ENCODE results near the gene IGSF21. TPM values are rescaled to one million over a fixed set of nuclear protein-coding genes. Genes with fewer than 3 reads are reported as not detected.

The IGSF21 gene
- total and polyA plus RNA-seq, 2 donors from 2014 or later, result 1.4 to 6.6 TPM

GRCh38 chr1:18261891-18262290 is 154.3 kb downstream of the IGSF21 start:
- H3K27ac ChIP-seq (ENCODE audit: low read depth in 2 of 2, low read length in 2 of 2), result no peak overlapping the region
- H3K36me3 ChIP-seq (ENCODE audit: control insufficient read depth in 2 of 3, insufficient read depth in 3 of 3, low read length in 3 of 3), result no peaks in the 10 kb centered on the region

GRCh38 chr1:18262726-18263125 is 155.1 kb downstream of the IGSF21 start:
- H3K4me1 ChIP-seq (ENCODE audit: control insufficient read depth in 2 of 3, insufficient read depth in 2 of 3, low read depth in 1 of 3, low read length in 3 of 3), result no peaks in the 10 kb centered on the region
- peaks cover 3% of the 10 kb centered on the region for H3K27me3 ChIP-seq (ENCODE audit: control insufficient read depth, insufficient read depth, low read length)
- DNase-seq, result peak in 1 of 5 donors; percentile 29
- intact Hi-C loops (cut with DNase I), result no loop called here
- no peak overlapping the region for H3K27ac ChIP-seq (ENCODE audit: low read depth in 2 of 2, low read length in 2 of 2)
- no peaks in the 10 kb centered on the region for H3K36me3 ChIP-seq (ENCODE audit: control insufficient read depth in 2 of 3, insufficient read depth in 3 of 3, low read length in 3 of 3)
- no peak overlapping the region for H3K9ac ChIP-seq (ENCODE audit: low read length in 3 of 3)
- no peak overlapping the region for H3K4me3 ChIP-seq (ENCODE audit: low read length in 3 of 3)
- TF ChIP-seq CTCF (IDR thresholded peaks at IDR 0.05; ENCODE audit: borderline replicate concordance, extremely low read depth, insufficient read depth), result no peak
- no peaks in the 10 kb centered on the region for H3K9me3 ChIP-seq (ENCODE audit: control insufficient read depth in 2 of 3, insufficient read depth in 1 of 3, low read length in 3 of 3)
- FAIRE-seq, result no peak

More at GRCh38 chr1:18261891-18262290, 154.3 kb downstream of the IGSF21 start:
- DNase-seq (peak in 1 of 5 donors; percentile 13), FAIRE-seq (no peak)
- TF ChIP-seq CTCF (IDR thresholded peaks at IDR 0.05; ENCODE audit: borderline replicate concordance, extremely low read depth, insufficient read depth), result no peak
- H3K9me3 ChIP-seq (ENCODE audit: control insufficient read depth in 2 of 3, insufficient read depth in 1 of 3, low read length in 3 of 3), result no peaks in the 10 kb centered on the region
- H3K4me1 ChIP-seq (ENCODE audit: control insufficient read depth in 2 of 3, insufficient read depth in 2 of 3, low read depth in 1 of 3, low read length in 3 of 3), result no peaks in the 10 kb centered on the region
- no peak overlapping the region for H3K9ac ChIP-seq (ENCODE audit: low read length in 3 of 3)
- peaks cover 3% of the 10 kb centered on the region for H3K27me3 ChIP-seq (ENCODE audit: control insufficient read depth, insufficient read depth, low read length)
- intact Hi-C loops (cut with DNase I), result no loop called here
- no peak overlapping the region for H3K4me3 ChIP-seq (ENCODE audit: low read length in 3 of 3)

- Histone ChIP-seq H3K9ac (ENCODE audit: low read length in 3 of 3) (no peak overlapping the region), H3K4me1 (ENCODE audit: control insufficient read depth in 2 of 3, insufficient read depth in 2 of 3, low read depth in 1 of 3, low read length in 3 of 3) (no peaks in the 10 kb centered on the region), H3K27ac (ENCODE audit: low read depth in 2 of 2, low read length in 2 of 2) (no peak overlapping the region), H3K4me3 (ENCODE audit: low read length in 3 of 3) (no peak overlapping the region), H3K27me3 (ENCODE audit: control insufficient read depth, insufficient read depth, low read length) (peaks cover 3% of the 10 kb centered on the region), H3K36me3 (ENCODE audit: control insufficient read depth in 2 of 3, insufficient read depth in 3 of 3, low read length in 3 of 3) (no peaks in the 10 kb centered on the region), H3K9me3 (ENCODE audit: control insufficient read depth in 2 of 3, insufficient read depth in 1 of 3, low read length in 3 of 3) (no peaks in the 10 kb centered on the region)
- DNase-seq (peak in 1 of 5 donors; percentile 15), FAIRE-seq (no peak)
- intact Hi-C loops (cut with DNase I), result no loop called here
- TF ChIP-seq CTCF (IDR thresholded peaks at IDR 0.05; ENCODE audit: borderline replicate concordance, extremely low read depth, insufficient read depth), result no peak
Observed at GRCh38 chr1:18263547-18264120, 156.0 kb downstream of the IGSF21 start.
